NB4 (cell line): ENCODE measurements around the gene RAB23.

Experiments used
- POLR2A ChIP-seq: IDR thresholded peaks from 2 replicates; pipeline ENCODE4 v1.6.1; 2011; ENCODE audit warnings: mild to moderate bottlenecking; ENCODE audit not compliant: insufficient read length; ENCODE audit errors: extremely low read depth
- TF ChIP-seq, protein P1 (sequence below): IDR thresholded peaks from 2 replicates; pipeline ENCODE4 v1.6.1; 2011; ENCODE audit warnings: low read depth, low read length
- TF ChIP-seq, protein P2 (sequence below): IDR thresholded peaks from one replicate; pipeline ENCODE4 v1.5.1; 2012; ENCODE audit warnings: low read depth, low read length

DNA sequence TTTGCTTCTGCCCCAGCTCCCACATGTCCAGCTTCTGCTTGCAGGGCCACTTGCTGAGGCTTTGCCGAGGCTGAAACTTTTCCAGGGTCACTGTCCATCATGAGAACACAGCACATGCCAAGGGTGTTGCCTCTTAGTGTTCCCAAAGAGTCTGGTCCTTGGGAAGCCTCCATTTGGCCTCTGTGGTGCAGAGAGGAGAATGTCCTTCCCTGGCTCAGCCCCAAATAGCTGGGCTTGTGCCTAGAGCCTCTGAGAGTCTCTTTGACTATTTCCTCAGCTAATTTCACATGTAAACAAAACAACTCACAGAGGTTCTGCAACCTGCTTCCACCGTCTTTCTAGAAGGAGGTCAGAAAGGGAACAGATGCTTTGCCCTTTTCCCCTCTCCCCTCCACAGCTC is 40.4 kb upstream of the RAB23 start:
- TF ChIP-seq, protein P1, sequence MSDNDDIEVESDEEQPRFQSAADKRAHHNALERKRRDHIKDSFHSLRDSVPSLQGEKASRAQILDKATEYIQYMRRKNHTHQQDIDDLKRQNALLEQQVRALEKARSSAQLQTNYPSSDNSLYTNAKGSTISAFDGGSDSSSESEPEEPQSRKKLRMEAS: no peak
- TF ChIP-seq, protein P2, sequence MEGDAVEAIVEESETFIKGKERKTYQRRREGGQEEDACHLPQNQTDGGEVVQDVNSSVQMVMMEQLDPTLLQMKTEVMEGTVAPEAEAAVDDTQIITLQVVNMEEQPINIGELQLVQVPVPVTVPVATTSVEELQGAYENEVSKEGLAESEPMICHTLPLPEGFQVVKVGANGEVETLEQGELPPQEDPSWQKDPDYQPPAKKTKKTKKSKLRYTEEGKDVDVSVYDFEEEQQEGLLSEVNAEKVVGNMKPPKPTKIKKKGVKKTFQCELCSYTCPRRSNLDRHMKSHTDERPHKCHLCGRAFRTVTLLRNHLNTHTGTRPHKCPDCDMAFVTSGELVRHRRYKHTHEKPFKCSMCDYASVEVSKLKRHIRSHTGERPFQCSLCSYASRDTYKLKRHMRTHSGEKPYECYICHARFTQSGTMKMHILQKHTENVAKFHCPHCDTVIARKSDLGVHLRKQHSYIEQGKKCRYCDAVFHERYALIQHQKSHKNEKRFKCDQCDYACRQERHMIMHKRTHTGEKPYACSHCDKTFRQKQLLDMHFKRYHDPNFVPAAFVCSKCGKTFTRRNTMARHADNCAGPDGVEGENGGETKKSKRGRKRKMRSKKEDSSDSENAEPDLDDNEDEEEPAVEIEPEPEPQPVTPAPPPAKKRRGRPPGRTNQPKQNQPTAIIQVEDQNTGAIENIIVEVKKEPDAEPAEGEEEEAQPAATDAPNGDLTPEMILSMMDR: no peak
- no peak for TF ChIP-seq POLR2A
